HEK293T (cell line): ENCODE data around the gene EPB41L3.

Experiments
- CTCF ChIA-PET: fragments of 350-600 bp; formaldehyde crosslinking; extraction: SDS; loops from one replicate; lab custom pipeline; 2021; ENCODE audit warnings: antibody characterized with exemption, inconsistent platforms; lab: Yijun Ruan, JAX
- POLR2A ChIA-PET: fragments of 350-600 bp; formaldehyde crosslinking; extraction: SDS; loops from one replicate; lab custom pipeline; 2020; ENCODE audit warnings: antibody characterized with exemption, inconsistent platforms; lab: Yijun Ruan, JAX
- DNase-seq: peaks from one replicate; pipeline ENCODE4 v3.0.0; 2012; ENCODE audit warnings: mixed read lengths; ENCODE audit errors: extremely low spot score
- ARNT ChIP-seq: fragments of 450-650 bp; IDR thresholded peaks from 2 replicates; pipeline ENCODE4 v1.6.1; 2017; ENCODE audit warnings: mild to moderate bottlenecking
- BHLHE40 ChIP-seq: fragments of 450-650 bp; IDR thresholded peaks from 2 replicates; pipeline ENCODE4 v1.6.1; 2016; ENCODE audit warnings: mild to moderate bottlenecking, moderate library complexity, borderline replicate concordance
- CTBP1 ChIP-seq: fragments of 450-650 bp; IDR thresholded peaks from 2 replicates; pipeline ENCODE4 v1.6.1; 2016; ENCODE audit warnings: borderline replicate concordance
- ELF4 ChIP-seq: fragments of 450-650 bp; IDR thresholded peaks from 2 replicates; pipeline ENCODE4 v1.6.1; 2017; ENCODE audit warnings: antibody characterized with exemption
- FOXA1 ChIP-seq: fragments of 450-650 bp; IDR thresholded peaks from 2 replicates; pipeline ENCODE4 v1.6.1; 2016; ENCODE audit warnings: mild to moderate bottlenecking
- FOXK2 ChIP-seq: fragments of 450-650 bp; IDR thresholded peaks from 2 replicates; pipeline ENCODE4 v1.6.1; 2016; ENCODE audit warnings: mild to moderate bottlenecking
- FOXM1 ChIP-seq: fragments of 450-650 bp; IDR thresholded peaks from 2 replicates; pipeline ENCODE4 v1.6.1; 2017; ENCODE audit warnings: mild to moderate bottlenecking, borderline replicate concordance
- HDGF ChIP-seq: fragments of 450-650 bp; IDR thresholded peaks from 2 replicates; pipeline ENCODE4 v1.6.1; 2017; ENCODE audit warnings: antibody characterized with exemption, borderline replicate concordance
- L3MBTL2 ChIP-seq: fragments of 450-650 bp; conservative IDR thresholded peaks from 2 replicates; pipeline ENCODE4 v1.6.1; 2016; ENCODE audit warnings: mild to moderate bottlenecking
- LEF1 ChIP-seq: fragments of 450-650 bp; IDR thresholded peaks from 2 replicates; pipeline ENCODE4 v1.6.1; 2017; ENCODE audit warnings: mild to moderate bottlenecking, borderline replicate concordance
- NFRKB ChIP-seq: fragments of 450-650 bp; IDR thresholded peaks from 2 replicates; pipeline ENCODE4 v1.6.1; 2016; ENCODE audit warnings: mild to moderate bottlenecking, moderate library complexity
- PKNOX1 ChIP-seq: fragments of 450-650 bp; IDR thresholded peaks from 2 replicates; pipeline ENCODE4 v1.6.1; 2016
- SP1 ChIP-seq: fragments of 450-650 bp; IDR thresholded peaks from 2 replicates; pipeline ENCODE4 v1.6.1; 2017
- SUZ12 ChIP-seq: fragments of 450-650 bp; IDR thresholded peaks from 2 replicates; pipeline ENCODE4 v1.6.1; 2016; ENCODE audit warnings: mild to moderate bottlenecking
- TARDBP ChIP-seq: fragments of 450-650 bp; IDR thresholded peaks from 2 replicates; pipeline ENCODE4 v1.6.1; 2016
- ZNF384 ChIP-seq: fragments of 450-650 bp; IDR thresholded peaks from 2 replicates; pipeline ENCODE4 v1.6.1; 2016

Gene EPB41L3

GRCh38 chr18:5365443-5365842 is 178.4 kb downstream of the EPB41L3 start:
- ChIA-PET POLR2A (no interaction called here), CTCF (no interaction called here)
- TF ChIP-seq FOXM1 (no peak), NFRKB (no peak), TARDBP (no peak), CTBP1 (no peak), BHLHE40 (no peak), ARNT (no peak), SP1 (no peak), HDGF (no peak), L3MBTL2 (no peak), ZNF384 (no peak), FOXK2 (no peak), ELF4 (no peak), PKNOX1 (no peak), FOXA1 (no peak), SUZ12 (no peak), LEF1 (no peak)
- no peak for DNase-seq

- DNase-seq = no peak
- ChIA-PET POLR2A (no interaction called here), CTCF (no interaction called here)
- no peak for TF ChIP-seq PKNOX1
- no peak for TF ChIP-seq ARNT
- TF ChIP-seq SP1 = no peak
- no peak for TF ChIP-seq CTBP1
- TF ChIP-seq TARDBP = no peak
- TF ChIP-seq L3MBTL2 = no peak
- TF ChIP-seq BHLHE40 = no peak
- TF ChIP-seq NFRKB = no peak
Observed at GRCh38 chr18:5350636-5351035, 193.2 kb downstream of the EPB41L3 start.
